Spleen (tissue), 11 donors: ENCODE data around the gene LENG8. TPM values are rescaled to one million over a fixed set of nuclear protein-coding genes. Genes with fewer than 3 reads are reported as not detected.
"Not testable (repeated sequence)": the region's sequence is repeated elsewhere in the genome, so short reads cannot be mapped to it uniquely, and the experiment has no call there.

ENCODE experiments used
- DNase-seq: peaks from one replicate; pipeline ENCODE4 v3.0.0-alpha.2; 2020
- H3K27ac ChIP-seq, 8 donors: fragments of 200-600 bp; sonication (generic) in 7 of 8; 1 replicate in 4 of 8; 2 replicates in 4 of 8; pipeline versions ENCODE4 v1.5.0 to v1.8.0; 2016 to 2021; ENCODE audit warnings: inconsistent platforms in 4 of 8, mild to moderate bottlenecking in 4 of 8, moderate library complexity in 1 of 8
- H3K27me3 ChIP-seq, 7 donors: fragments of 200-600 bp; sonication (generic) in 6 of 7; replicated peaks in 1 of 7; 1 replicate in 4 of 7; 2 replicates in 3 of 7; pipeline versions ENCODE4 v1.5.0 to v1.8.0; 2016 to 2021; ENCODE audit warnings: inconsistent platforms in 3 of 7, mild to moderate bottlenecking in 1 of 7
- H3K36me3 ChIP-seq, 6 donors: fragments of 200-600 bp; sonication (generic) in 5 of 6; 1 replicate in 4 of 6; 2 replicates in 2 of 6; pipeline versions ENCODE4 v1.5.0 to v1.8.0; 2016 to 2021; ENCODE audit warnings: inconsistent platforms in 2 of 6
- H3K4me1 ChIP-seq, 6 donors: fragments of 200-600 bp; sonication (generic) in 5 of 6; 1 replicate in 3 of 6; 2 replicates in 3 of 6; pipeline versions ENCODE4 v1.5.0 to v1.8.0; 2016 to 2021; ENCODE audit warnings: inconsistent platforms in 3 of 6
- H3K4me3 ChIP-seq, 8 donors: fragments of 200-600 bp; sonication (generic) in 7 of 8; 1 replicate in 4 of 8; 2 replicates in 4 of 8; pipeline versions ENCODE4 v1.5.0 to v1.8.0; 2016 to 2021; ENCODE audit warnings: inconsistent platforms in 4 of 8, mild to moderate bottlenecking in 4 of 8, moderate library complexity in 2 of 8
- H3K9me3 ChIP-seq, 8 donors: fragments of 200-600 bp; sonication (generic) in 7 of 8; 1 replicate in 4 of 8; 2 replicates in 4 of 8; pipeline versions ENCODE4 v1.5.0 to v1.8.0; 2016 to 2021; ENCODE audit warnings: inconsistent platforms in 4 of 8
- POLR2A ChIP-seq, 3 donors: fragments of 450-650 bp; IDR thresholded peaks; one replicate each; pipeline ENCODE4 v1.5.1; 2017; ENCODE audit warnings: antibody characterized with exemption in 3 of 3, mild to moderate bottlenecking in 1 of 3
- POLR2AphosphoS5 ChIP-seq, 3 donors: sonication (generic); formaldehyde crosslinking; IDR thresholded peaks; one replicate each; pipeline ENCODE4 v1.5.1; 2017; ENCODE audit warnings: antibody characterized with exemption in 3 of 3
- WGBS, 5 donors: extraction: QIAGEN DNeasy Blood & Tissue Kit in 3 of 5; methylation state at CpG; one replicate each; pipeline versions ENCODE4 v1.1.5 to v1.1.7; 2013 to 2018; 5-methylcytosine and 5-hydroxymethylcytosine counted together
- intact Hi-C: fragments of 100-400 bp; cut with DNase I; formaldehyde crosslinking; loops from one replicate; pipeline ENCODE4 v1.15.0; 2023; ENCODE audit warnings: low total_unique reads
- polyA plus RNA-seq, 3 donors: library from polyadenylated mRNA; stranded (reverse); fragments of 200-250 nt; gene quantifications; one replicate each; pipeline ENCODE4 v1.2.1, GENCODE V29; 2013
- total RNA-seq, 7 donors: library from RNA; depleted of rRNA in 3 of 7; stranded (reverse); fragments of >200 nt in 3 of 7; fragmentation: NEBNext Ultra II Directional in 4 of 7; extraction: Animal tissue kit (Norgen Biotek cat#: 25700) in 4 of 7; gene quantifications; one replicate each; pipeline versions ENCODE4 v1.1.0 to v1.2.1, GENCODE V29; 2016 to 2021
- TF ChIP-seq, protein P1 (sequence below), 11 experiments: fragments of 200-600 bp in 7 of 11; fragments of 450-650 bp in 4 of 11; sonication (generic) in 4 of 11; IDR thresholded peaks in 8 of 11; conservative IDR thresholded peaks in 3 of 11; 1 replicate in 7 of 11; 2 replicates in 4 of 11; pipeline versions ENCODE4 v1.4.0 to v1.8.0; 2016 to 2021; ENCODE audit warnings: antibody characterized with exemption in 11 of 11, inconsistent platforms in 4 of 11, mild to moderate bottlenecking in 1 of 11
- donor health status: healthy with polysubstance abuse.
- donor health status: DM: no; HTN: no; CAD: no; lungs with moderate emphysema.
- donor health status: DM: no; HTN: no; CAD: no.
- donor health status: Bipolar disorder and iron deficiency.
- donor health status: healthy.
- donor health status: DM: no; HTN: no; CAD: no.
- donor health status: DM: yes; HTN: yes; CAD: no.

LENG8 gene
- total and polyA plus RNA-seq, 10 donors: 69.2 to 293 (median 178) TPM

DNA sequence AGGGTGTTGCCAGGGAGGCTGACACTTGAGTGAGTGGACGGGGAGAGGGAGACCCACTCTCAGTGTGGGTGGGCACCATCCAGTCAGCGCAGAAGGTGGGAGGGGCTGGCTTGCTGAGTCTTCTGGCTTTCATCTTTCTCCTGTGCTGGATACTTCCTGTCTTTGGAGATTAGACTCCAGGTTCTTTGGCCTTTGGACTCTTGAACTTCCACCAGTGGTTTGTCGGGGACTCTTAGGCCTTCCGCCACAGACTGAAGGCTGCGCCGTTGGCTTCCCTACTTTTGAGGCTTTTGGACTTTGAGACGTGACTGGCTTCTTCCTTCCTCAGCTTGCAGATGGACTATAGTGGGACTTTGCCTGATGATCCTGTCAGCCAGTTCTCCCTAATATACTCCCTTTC is 4.3 kb upstream of the LENG8 start:
- DNase-seq: no peak
- intact Hi-C loops: no loop called here
- Histone ChIP-seq H3K27me3 (no peaks in the 10 kb centered on the region), H3K36me3 (peaks cover 0 to 68% (median 20%) of the 10 kb centered on the region in 6 donors), H3K27ac (no peak overlapping the region), H3K9me3 (no peaks in the 10 kb centered on the region), H3K4me3 (no peak overlapping the region), H3K4me1 (peaks cover 7 to 31% (median 23%) of the 10 kb centered on the region in 6 donors)
- WGBS, 5 donors: 82 to 90% (median 86%) methylated on average over 7 of the region's 7 CpGs
- TF ChIP-seq, protein P1, sequence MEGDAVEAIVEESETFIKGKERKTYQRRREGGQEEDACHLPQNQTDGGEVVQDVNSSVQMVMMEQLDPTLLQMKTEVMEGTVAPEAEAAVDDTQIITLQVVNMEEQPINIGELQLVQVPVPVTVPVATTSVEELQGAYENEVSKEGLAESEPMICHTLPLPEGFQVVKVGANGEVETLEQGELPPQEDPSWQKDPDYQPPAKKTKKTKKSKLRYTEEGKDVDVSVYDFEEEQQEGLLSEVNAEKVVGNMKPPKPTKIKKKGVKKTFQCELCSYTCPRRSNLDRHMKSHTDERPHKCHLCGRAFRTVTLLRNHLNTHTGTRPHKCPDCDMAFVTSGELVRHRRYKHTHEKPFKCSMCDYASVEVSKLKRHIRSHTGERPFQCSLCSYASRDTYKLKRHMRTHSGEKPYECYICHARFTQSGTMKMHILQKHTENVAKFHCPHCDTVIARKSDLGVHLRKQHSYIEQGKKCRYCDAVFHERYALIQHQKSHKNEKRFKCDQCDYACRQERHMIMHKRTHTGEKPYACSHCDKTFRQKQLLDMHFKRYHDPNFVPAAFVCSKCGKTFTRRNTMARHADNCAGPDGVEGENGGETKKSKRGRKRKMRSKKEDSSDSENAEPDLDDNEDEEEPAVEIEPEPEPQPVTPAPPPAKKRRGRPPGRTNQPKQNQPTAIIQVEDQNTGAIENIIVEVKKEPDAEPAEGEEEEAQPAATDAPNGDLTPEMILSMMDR (IDR thresholded peaks at IDR 0.05 in 8 of 11, conservative IDR thresholded peaks at IDR 0.05 in 3 of 11): no peak
- TF ChIP-seq POLR2AphosphoS5 (IDR thresholded peaks at IDR 0.05): no peak
- TF ChIP-seq POLR2A (IDR thresholded peaks at IDR 0.05): no peak

DNA sequence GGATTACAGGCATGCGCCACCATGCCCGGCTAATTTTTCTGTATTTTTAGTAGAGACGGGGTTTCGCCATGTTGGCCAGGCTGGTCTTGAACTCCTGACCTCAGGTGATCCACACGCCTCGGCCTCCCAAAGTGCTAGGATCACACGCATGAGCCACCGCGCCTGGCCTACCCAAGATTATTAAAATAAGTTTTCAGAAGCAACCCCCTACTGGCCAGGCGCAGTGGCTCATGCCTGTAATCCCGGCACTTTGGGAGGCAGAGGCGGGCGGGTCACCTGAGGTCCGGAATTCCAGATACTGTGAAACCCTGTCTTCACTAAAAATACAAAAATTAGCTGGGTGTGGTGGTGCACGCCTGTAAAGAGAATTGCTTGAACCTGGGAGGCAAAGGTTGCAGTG is 2.6 kb upstream of the LENG8 start:
- H3K4me3 ChIP-seq, DNase-seq, H3K27me3 ChIP-seq, H3K27ac ChIP-seq, H3K9me3 ChIP-seq, intact Hi-C loops: not testable (repeated sequence)
- peaks cover 0 to 64% (median 20%) of the 10 kb centered on the region in 6 donors for H3K36me3 ChIP-seq
- 92 to 96% (median 94%) methylated on average over 15 of the region's 15 CpGs for WGBS, 5 donors
- H3K4me1 ChIP-seq: peaks cover 20 to 47% (median 39%) of the 10 kb centered on the region in 6 donors

DNA sequence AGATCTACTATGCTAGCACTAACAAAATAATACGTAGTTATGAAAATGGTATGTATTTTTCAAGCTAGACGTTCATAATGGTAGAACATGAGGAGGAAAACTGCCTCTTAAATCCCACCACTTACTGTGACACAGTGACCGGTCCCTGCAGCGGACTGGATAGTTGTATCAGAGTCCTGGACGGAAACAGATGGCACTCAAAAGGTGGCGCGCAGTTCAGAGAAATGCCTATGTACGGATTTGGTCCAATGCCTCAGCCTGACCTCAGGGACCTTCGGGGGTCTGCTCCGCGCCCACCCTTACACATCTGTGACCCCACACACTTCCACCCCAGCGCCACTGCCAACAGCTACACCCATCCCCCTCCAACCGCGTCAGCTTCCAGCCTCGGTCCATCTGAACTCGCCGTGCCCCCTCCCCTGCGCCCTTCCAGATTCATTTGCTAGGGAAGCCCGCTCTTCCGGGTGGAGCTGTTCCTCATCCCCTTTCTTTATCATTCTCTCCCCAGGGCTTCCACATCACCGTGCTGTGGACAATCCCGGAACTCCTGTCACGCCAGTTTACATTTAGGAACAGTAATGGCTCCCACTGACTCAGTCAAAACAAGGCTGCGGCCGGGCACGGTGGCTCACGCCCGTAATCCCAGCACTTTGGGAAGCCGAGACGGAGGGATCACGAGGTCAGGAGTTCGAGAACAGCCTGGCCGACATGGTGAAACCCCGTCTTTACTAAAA is 792 bp upstream of the LENG8 start:
- WGBS, 5 donors: 0 to 1% (median 1%) methylated on average over 26 to 34 of the region's 34 CpGs
- TF ChIP-seq, protein P1 (IDR thresholded peaks at IDR 0.05 in 8 of 11, conservative IDR thresholded peaks at IDR 0.05 in 3 of 11): no peak
- peak in 1 of 3 donors; percentile 63 for TF ChIP-seq POLR2AphosphoS5 (IDR thresholded peaks at IDR 0.05)
- Histone ChIP-seq H3K9me3 (no peaks in the 10 kb centered on the region), H3K27me3 (no peaks in the 10 kb centered on the region), H3K4me1 (peaks cover 23 to 66% (median 51%) of the 10 kb centered on the region in 6 donors), H3K36me3 (peaks cover 2 to 64% (median 35%) of the 10 kb centered on the region in 6 donors), H3K27ac (peak overlapping the region; percentile 93 to 99 (median 98)), H3K4me3 (peak overlapping the region; percentile 51 to 98 (median 86))
- intact Hi-C loops: no loop called here
- DNase-seq: peak; percentile 87

- 1 to 3% (median 1%) methylated on average over 19 to 21 of the region's 21 CpGs for WGBS, 5 donors
- no peaks in the 10 kb centered on the region for H3K9me3 ChIP-seq
- H3K36me3 ChIP-seq: peaks cover 4 to 66% (median 48%) of the 10 kb centered on the region in 6 donors
- intact Hi-C loops: no loop called here
- no peaks in the 10 kb centered on the region for H3K27me3 ChIP-seq
- TF ChIP-seq POLR2A (IDR thresholded peaks at IDR 0.05) (no peak), POLR2AphosphoS5 (IDR thresholded peaks at IDR 0.05) (no peak)
- TF ChIP-seq, protein P1 (IDR thresholded peaks at IDR 0.05 in 8 of 11, conservative IDR thresholded peaks at IDR 0.05 in 3 of 11): no peak
- peak overlapping the region; percentile 51 to 98 (median 86) for H3K4me3 ChIP-seq
- no peak for DNase-seq
- peak overlapping the region; percentile 93 to 99 (median 98) for H3K27ac ChIP-seq
- H3K4me1 ChIP-seq: peaks cover 23 to 76% (median 51%) of the 10 kb centered on the region in 6 donors
Measured at GRCh38 chr19:54449701-54450069, 686 bp downstream of the LENG8 start.
